Measurements from ENCODE around the gene ACOX1. TPM values are rescaled to one million over a fixed set of nuclear protein-coding genes. Genes with fewer than 3 reads are reported as not detected.

ACOX1 gene
- total and polyA plus RNA-seq, 2 of the 13 experiments (the other 11 are each of a cell fraction or from before 2014, with no cell fraction given) = 86.4 to 120 TPM

DNA sequence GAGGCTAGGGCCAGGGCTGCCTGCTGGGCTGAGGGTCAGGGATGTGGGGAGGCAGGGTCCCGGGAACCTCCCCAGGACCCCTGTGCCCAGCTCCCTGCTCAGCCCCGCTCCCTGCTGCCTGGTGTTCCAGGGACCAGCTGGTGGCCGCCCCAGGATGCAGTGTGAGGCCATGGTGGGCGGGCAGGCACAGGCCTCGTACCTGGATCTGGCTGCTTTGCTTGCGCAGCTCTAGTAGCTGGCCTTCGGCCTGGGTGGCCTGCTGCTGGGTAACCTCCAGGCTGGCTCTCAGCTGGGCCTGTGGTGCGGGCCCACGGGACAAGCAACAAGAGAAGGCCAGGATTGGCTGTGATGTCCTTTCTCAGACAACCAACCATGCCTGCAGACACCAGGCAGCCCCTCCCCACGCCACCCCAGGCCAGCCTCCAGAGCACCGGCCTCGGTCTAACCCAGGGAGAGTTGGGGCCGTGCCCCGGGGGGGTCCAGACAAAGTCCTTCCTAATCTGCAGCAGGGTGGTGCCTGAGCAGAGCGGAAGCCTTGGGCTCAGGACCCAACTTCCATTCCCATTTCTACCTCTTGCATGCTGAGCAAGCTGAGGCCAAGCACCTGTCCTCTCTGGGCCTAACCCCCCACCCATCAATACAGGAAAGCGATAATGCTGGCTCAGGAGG lies 86.3 kb downstream of the ACOX1 start (continued):
- no peak for TF ChIP-seq MLLT10 (CRISPR knock-in tag; IDR thresholded peaks at IDR 0.05)
- peak; percentile 87 for TF ChIP-seq AGO1 (IDR thresholded peaks at IDR 0.05; ENCODE audit: low read depth, low read length, poor library complexity, severe bottlenecking)
- TF ChIP-seq NCOR1 (IDR thresholded peaks at IDR 0.05; ENCODE audit: borderline replicate concordance, low read length) = no peak
- 0 out of 2 replicates have a peak, but pooled peaks have one; percentile 40 for TF ChIP-seq MXD4 (CRISPR knock-in tag; IDR thresholded peaks at IDR 0.05)
- TF ChIP-seq, protein P1, sequence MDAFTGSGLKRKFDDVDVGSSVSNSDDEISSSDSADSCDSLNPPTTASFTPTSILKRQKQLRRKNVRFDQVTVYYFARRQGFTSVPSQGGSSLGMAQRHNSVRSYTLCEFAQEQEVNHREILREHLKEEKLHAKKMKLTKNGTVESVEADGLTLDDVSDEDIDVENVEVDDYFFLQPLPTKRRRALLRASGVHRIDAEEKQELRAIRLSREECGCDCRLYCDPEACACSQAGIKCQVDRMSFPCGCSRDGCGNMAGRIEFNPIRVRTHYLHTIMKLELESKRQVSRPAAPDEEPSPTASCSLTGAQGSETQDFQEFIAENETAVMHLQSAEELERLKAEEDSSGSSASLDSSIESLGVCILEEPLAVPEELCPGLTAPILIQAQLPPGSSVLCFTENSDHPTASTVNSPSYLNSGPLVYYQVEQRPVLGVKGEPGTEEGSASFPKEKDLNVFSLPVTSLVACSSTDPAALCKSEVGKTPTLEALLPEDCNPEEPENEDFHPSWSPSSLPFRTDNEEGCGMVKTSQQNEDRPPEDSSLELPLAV (CRISPR knock-in tag; conservative IDR thresholded peaks at IDR 0.05; ENCODE audit: low read depth) = no peak
- TF ChIP-seq, protein P2, sequence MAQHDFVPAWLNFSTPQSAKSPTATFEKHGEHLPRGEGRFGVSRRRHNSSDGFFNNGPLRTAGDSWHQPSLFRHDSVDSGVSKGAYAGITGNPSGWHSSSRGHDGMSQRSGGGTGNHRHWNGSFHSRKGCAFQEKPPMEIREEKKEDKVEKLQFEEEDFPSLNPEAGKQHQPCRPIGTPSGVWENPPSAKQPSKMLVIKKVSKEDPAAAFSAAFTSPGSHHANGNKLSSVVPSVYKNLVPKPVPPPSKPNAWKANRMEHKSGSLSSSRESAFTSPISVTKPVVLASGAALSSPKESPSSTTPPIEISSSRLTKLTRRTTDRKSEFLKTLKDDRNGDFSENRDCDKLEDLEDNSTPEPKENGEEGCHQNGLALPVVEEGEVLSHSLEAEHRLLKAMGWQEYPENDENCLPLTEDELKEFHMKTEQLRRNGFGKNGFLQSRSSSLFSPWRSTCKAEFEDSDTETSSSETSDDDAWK (CRISPR knock-in tag; IDR thresholded peaks at IDR 0.05) = no peak
- TF ChIP-seq TEAD2 (CRISPR knock-in tag; IDR thresholded peaks at IDR 0.05) = no peak
- TF ChIP-seq SNAI1 (CRISPR knock-in tag; IDR thresholded peaks at IDR 0.05; ENCODE audit: borderline replicate concordance) = peak; percentile 75; the same call in 1 of the 2 replicates
- TF ChIP-seq, protein P3, sequence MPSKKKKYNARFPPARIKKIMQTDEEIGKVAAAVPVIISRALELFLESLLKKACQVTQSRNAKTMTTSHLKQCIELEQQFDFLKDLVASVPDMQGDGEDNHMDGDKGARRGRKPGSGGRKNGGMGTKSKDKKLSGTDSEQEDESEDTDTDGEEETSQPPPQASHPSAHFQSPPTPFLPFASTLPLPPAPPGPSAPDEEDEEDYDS (CRISPR knock-in tag; IDR thresholded peaks at IDR 0.05) = peak; percentile 65
- no peak for TF ChIP-seq GPN1 (CRISPR knock-in tag; IDR thresholded peaks at IDR 0.05; ENCODE audit: borderline replicate concordance)
- TF ChIP-seq, protein P4, sequence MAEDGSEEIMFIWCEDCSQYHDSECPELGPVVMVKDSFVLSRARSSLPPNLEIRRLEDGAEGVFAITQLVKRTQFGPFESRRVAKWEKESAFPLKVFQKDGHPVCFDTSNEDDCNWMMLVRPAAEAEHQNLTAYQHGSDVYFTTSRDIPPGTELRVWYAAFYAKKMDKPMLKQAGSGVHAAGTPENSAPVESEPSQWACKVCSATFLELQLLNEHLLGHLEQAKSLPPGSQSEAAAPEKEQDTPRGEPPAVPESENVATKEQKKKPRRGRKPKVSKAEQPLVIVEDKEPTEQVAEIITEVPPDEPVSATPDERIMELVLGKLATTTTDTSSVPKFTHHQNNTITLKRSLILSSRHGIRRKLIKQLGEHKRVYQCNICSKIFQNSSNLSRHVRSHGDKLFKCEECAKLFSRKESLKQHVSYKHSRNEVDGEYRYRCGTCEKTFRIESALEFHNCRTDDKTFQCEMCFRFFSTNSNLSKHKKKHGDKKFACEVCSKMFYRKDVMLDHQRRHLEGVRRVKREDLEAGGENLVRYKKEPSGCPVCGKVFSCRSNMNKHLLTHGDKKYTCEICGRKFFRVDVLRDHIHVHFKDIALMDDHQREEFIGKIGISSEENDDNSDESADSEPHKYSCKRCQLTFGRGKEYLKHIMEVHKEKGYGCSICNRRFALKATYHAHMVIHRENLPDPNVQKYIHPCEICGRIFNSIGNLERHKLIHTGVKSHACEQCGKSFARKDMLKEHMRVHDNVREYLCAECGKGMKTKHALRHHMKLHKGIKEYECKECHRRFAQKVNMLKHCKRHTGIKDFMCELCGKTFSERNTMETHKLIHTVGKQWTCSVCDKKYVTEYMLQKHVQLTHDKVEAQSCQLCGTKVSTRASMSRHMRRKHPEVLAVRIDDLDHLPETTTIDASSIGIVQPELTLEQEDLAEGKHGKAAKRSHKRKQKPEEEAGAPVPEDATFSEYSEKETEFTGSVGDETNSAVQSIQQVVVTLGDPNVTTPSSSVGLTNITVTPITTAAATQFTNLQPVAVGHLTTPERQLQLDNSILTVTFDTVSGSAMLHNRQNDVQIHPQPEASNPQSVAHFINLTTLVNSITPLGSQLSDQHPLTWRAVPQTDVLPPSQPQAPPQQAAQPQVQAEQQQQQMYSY (CRISPR knock-in tag; IDR thresholded peaks at IDR 0.05) = no peak
- TF ChIP-seq HOXA7 (CRISPR knock-in tag; IDR thresholded peaks at IDR 0.05) = no peak
- TF ChIP-seq ZSCAN21 (CRISPR knock-in tag; IDR thresholded peaks at IDR 0.05; ENCODE audit: borderline replicate concordance) = peak; percentile 51; the same call in 1 of the 2 replicates
- 0 out of 2 replicates have a peak, but pooled peaks have one; percentile 63 for TF ChIP-seq ZNF510 (CRISPR knock-in tag; IDR thresholded peaks at IDR 0.05; ENCODE audit: low read depth)
- no peak for TF ChIP-seq ZNF496 (CRISPR knock-in tag; IDR thresholded peaks at IDR 0.05; ENCODE audit: insufficient replicate concordance)
- TF ChIP-seq, protein P5, sequence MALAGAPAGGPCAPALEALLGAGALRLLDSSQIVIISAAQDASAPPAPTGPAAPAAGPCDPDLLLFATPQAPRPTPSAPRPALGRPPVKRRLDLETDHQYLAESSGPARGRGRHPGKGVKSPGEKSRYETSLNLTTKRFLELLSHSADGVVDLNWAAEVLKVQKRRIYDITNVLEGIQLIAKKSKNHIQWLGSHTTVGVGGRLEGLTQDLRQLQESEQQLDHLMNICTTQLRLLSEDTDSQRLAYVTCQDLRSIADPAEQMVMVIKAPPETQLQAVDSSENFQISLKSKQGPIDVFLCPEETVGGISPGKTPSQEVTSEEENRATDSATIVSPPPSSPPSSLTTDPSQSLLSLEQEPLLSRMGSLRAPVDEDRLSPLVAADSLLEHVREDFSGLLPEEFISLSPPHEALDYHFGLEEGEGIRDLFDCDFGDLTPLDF (CRISPR knock-in tag; IDR thresholded peaks at IDR 0.05) = no peak
- no peak for TF ChIP-seq ZNF547 (CRISPR knock-in tag; IDR thresholded peaks at IDR 0.05)
- TF ChIP-seq, protein P6, sequence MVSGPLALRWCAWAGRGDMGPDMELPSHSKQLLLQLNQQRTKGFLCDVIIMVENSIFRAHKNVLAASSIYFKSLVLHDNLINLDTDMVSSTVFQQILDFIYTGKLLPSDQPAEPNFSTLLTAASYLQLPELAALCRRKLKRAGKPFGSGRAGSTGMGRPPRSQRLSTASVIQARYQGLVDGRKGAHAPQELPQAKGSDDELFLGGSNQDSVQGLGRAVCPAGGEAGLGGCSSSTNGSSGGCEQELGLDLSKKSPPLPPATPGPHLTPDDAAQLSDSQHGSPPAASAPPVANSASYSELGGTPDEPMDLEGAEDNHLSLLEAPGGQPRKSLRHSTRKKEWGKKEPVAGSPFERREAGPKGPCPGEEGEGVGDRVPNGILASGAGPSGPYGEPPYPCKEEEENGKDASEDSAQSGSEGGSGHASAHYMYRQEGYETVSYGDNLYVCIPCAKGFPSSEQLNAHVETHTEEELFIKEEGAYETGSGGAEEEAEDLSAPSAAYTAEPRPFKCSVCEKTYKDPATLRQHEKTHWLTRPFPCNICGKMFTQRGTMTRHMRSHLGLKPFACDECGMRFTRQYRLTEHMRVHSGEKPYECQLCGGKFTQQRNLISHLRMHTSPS (CRISPR knock-in tag; IDR thresholded peaks at IDR 0.05; ENCODE audit: low read depth) = 0 out of 2 replicates have a peak, but pooled peaks have one; percentile 58
- no peak for TF ChIP-seq SKI (IDR thresholded peaks at IDR 0.05; ENCODE audit: partially characterized antibody)
